Astrocyte (in vitro differentiated cells and primary cell): ENCODE measurements around the gene ZNF70. TPM values are rescaled to one million over a fixed set of nuclear protein-coding genes. Genes with fewer than 3 reads are reported as not detected.

Source experiments
- DNase-seq: peaks from one replicate; pipeline ENCODE4 v3.0.0-alpha.2; 2010; ENCODE audit warnings: low read depth
- FAIRE-seq: peaks from 2 replicates; lab custom pipeline; 2011; peaks lifted over from hg19 to GRCh38; lab: Jason Lieb, UNC
- H2AFZ ChIP-seq: 2 replicates; pipeline ENCODE4 v1.6.0; 2012; ENCODE audit warnings: low read depth, low read length, inconsistent platforms
- H3K27ac ChIP-seq: 2 replicates; pipeline ENCODE4 v1.5.1; 2011; ENCODE audit warnings: low read depth, low read length, inconsistent platforms
- H3K27me3 ChIP-seq: 2 replicates; pipeline ENCODE4 v1.6.0; 2011; ENCODE audit warnings: low read length, inconsistent platforms; ENCODE audit not compliant: insufficient read depth
- H3K36me3 ChIP-seq: 2 replicates; pipeline ENCODE4 v1.5.1; 2011; ENCODE audit warnings: low read length, inconsistent platforms; ENCODE audit not compliant: insufficient read depth
- H3K4me1 ChIP-seq: 2 replicates; pipeline ENCODE4 v1.5.1; 2011; ENCODE audit warnings: low read length, inconsistent platforms; ENCODE audit not compliant: insufficient read depth
- H3K4me2 ChIP-seq: 2 replicates; pipeline ENCODE4 v1.6.0; 2012; ENCODE audit warnings: low read length, inconsistent platforms
- H3K4me3 ChIP-seq: 2 replicates; pipeline ENCODE4 v1.5.1; 2011; ENCODE audit warnings: low read depth, mild to moderate bottlenecking, low read length, inconsistent platforms; ENCODE audit not compliant: insufficient read depth
- H3K79me2 ChIP-seq: 2 replicates; pipeline ENCODE4 v1.6.0; 2012; ENCODE audit warnings: mild to moderate bottlenecking, low read length, inconsistent platforms; ENCODE audit not compliant: insufficient read depth
- H3K9ac ChIP-seq: 2 replicates; pipeline ENCODE4 v1.6.0; 2012; ENCODE audit warnings: mild to moderate bottlenecking, low read length, inconsistent platforms
- H3K9me3 ChIP-seq: 2 replicates; pipeline ENCODE4 v1.5.1; 2012; ENCODE audit warnings: low read depth, mild to moderate bottlenecking, low read length, inconsistent platforms; ENCODE audit not compliant: insufficient read depth
- H4K20me1 ChIP-seq: 2 replicates; pipeline ENCODE4 v1.6.0; 2012; ENCODE audit warnings: low read length, inconsistent platforms; ENCODE audit not compliant: insufficient read depth
- H3K27ac Mint-ChIP-seq: one replicate; pipeline ENCODE4 v1.8.0; 2021; ENCODE audit warnings: mild to moderate bottlenecking, mixed read lengths; ENCODE audit not compliant: unreplicated experiment
- H3K27me3 Mint-ChIP-seq: one replicate; pipeline ENCODE4 v1.8.0; 2021; ENCODE audit warnings: low read depth, mixed read lengths; ENCODE audit not compliant: unreplicated experiment
- H3K36me3 Mint-ChIP-seq: one replicate; pipeline ENCODE4 v1.8.0; 2021; ENCODE audit warnings: low read depth, mixed read lengths; ENCODE audit not compliant: unreplicated experiment
- H3K4me1 Mint-ChIP-seq: one replicate; pipeline ENCODE4 v1.8.0; 2021; ENCODE audit warnings: low read depth, mixed read lengths; ENCODE audit not compliant: unreplicated experiment
- H3K4me3 Mint-ChIP-seq: one replicate; pipeline ENCODE4 v1.8.0; 2021; ENCODE audit warnings: mild to moderate bottlenecking, moderate library complexity, mixed read lengths; ENCODE audit not compliant: unreplicated experiment
- H3K9me3 Mint-ChIP-seq: one replicate; pipeline ENCODE4 v1.8.0; 2021; ENCODE audit warnings: mild to moderate bottlenecking, mixed read lengths; ENCODE audit not compliant: unreplicated experiment
- CTCF ChIP-seq: IDR thresholded peaks from 2 replicates; pipeline ENCODE4 v1.5.1; 2011; ENCODE audit warnings: low read depth, mild to moderate bottlenecking, inconsistent platforms, low read length, moderate library complexity; ENCODE audit not compliant: insufficient read depth
- EZH2 ChIP-seq: IDR thresholded peaks from 2 replicates; pipeline ENCODE4 v1.6.1; 2012; ENCODE audit warnings: mild to moderate bottlenecking, low read length, inconsistent platforms; ENCODE audit not compliant: insufficient read depth
- total RNA-seq: library from RNA; stranded (reverse); gene quantifications from 2 replicates; pipeline ENCODE4 v1.2.1, GENCODE V29; 2021

The ZNF70 gene
- total RNA-seq, 1 donor from 2014 or later: 8.8 TPM

GRCh38 chr22:23698094-23698493 lies 52.8 kb downstream of the ZNF70 start:
- DNase-seq: no peak
- no peak for FAIRE-seq
- no peaks in the 10 kb centered on the region for H3K9me3 ChIP-seq

GRCh38 chr22:23697031-23697970 lies 53.6 kb downstream of the ZNF70 start:
- Mint-ChIP-seq H3K36me3 (peaks cover 38% of the 10 kb centered on the region), H3K4me1 (peaks cover 8% of the 10 kb centered on the region), H3K4me3 (no peak overlapping the region), H3K27me3 (no peaks in the 10 kb centered on the region), H3K27ac (no peak overlapping the region), H3K9me3 (no peaks in the 10 kb centered on the region)
- H3K4me3 ChIP-seq: no peak overlapping the region
- no peak overlapping the region for H3K27ac ChIP-seq
- peaks cover 12% of the 10 kb centered on the region for H3K36me3 ChIP-seq
- H3K9ac ChIP-seq: no peak overlapping the region
- no peak overlapping the region for H2AFZ ChIP-seq
- peaks cover 19% of the 10 kb centered on the region for H3K4me1 ChIP-seq
- TF ChIP-seq EZH2: no peak
- no peak for TF ChIP-seq CTCF
- no peaks in the 10 kb centered on the region for H3K27me3 ChIP-seq
- H4K20me1 ChIP-seq: peaks cover 26% of the 10 kb centered on the region
- FAIRE-seq: no peak
- H3K4me2 ChIP-seq: no peak overlapping the region
- H3K9me3 ChIP-seq: no peaks in the 10 kb centered on the region
- peaks cover 5% of the 10 kb centered on the region for H3K79me2 ChIP-seq
- no peak for DNase-seq

More at GRCh38 chr22:23698094-23698493, 52.8 kb downstream of the ZNF70 start:
- peaks cover 34% of the 10 kb centered on the region for H3K36me3 Mint-ChIP-seq
- Histone ChIP-seq H3K9ac (no peak overlapping the region), H3K4me1 (peaks cover 19% of the 10 kb centered on the region), H3K79me2 (peaks cover 9% of the 10 kb centered on the region), H3K4me2 (no peak overlapping the region), H2AFZ (no peak overlapping the region), H3K27ac (no peak overlapping the region), H3K27me3 (no peaks in the 10 kb centered on the region), H3K4me3 (no peak overlapping the region), H4K20me1 (peaks cover 33% of the 10 kb centered on the region), H3K36me3 (peaks cover 12% of the 10 kb centered on the region)
- TF ChIP-seq EZH2 (no peak), CTCF (no peak)
- no peak overlapping the region for H3K27ac Mint-ChIP-seq
- no peaks in the 10 kb centered on the region for H3K27me3 Mint-ChIP-seq
- no peaks in the 10 kb centered on the region for H3K9me3 Mint-ChIP-seq
- peaks cover 8% of the 10 kb centered on the region for H3K4me1 Mint-ChIP-seq
- H3K4me3 Mint-ChIP-seq: no peak overlapping the region
